GM21529 (cell line): ENCODE results near the gene TLE4.
A peak's percentile ranks its signal among the peaks of the same experiment; 100 is the strongest.
"Not testable (repeated sequence)": the region's sequence is repeated elsewhere in the genome, so short reads cannot be mapped to it uniquely, and the experiment has no call there.

Experiments used
- ATAC-seq: cut with Tn5 transposase; IDR thresholded peaks from one replicate; pipeline ENCODE4 v1.9.1; 2021; ENCODE audit not compliant: unreplicated experiment

The TLE4 gene

GRCh38 chr9:79709743-79710674, 138.2 kb downstream of the TLE4 start:
- ATAC-seq, result no peak

DNA sequence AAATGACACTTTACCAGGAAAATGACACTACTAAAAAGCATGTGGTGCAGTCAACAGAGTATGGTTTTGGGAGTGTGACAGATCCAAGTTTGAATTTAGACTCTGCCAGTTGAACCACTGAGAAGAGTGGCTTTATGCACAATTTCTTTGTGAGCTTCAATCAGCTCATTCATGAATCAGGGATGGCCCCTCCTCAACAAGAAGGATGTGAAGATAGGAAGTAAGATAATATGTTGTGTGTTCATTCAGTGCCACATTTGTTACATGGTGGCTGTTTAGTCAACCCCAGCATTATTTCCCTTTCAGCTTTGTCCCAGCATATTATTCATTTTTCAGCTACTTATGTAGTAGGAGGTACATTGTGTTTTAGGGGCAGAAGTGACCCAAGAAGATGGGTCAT, 140.1 kb downstream of the TLE4 start:
- ATAC-seq, result no peak

- no peak for ATAC-seq
These were observed 147.3 kb downstream of the TLE4 start for GRCh38 chr9:79719021-79719420.

GRCh38 chr9:79719989-79720388, 148.2 kb downstream of the TLE4 start:
- ATAC-seq, result no peak

DNA sequence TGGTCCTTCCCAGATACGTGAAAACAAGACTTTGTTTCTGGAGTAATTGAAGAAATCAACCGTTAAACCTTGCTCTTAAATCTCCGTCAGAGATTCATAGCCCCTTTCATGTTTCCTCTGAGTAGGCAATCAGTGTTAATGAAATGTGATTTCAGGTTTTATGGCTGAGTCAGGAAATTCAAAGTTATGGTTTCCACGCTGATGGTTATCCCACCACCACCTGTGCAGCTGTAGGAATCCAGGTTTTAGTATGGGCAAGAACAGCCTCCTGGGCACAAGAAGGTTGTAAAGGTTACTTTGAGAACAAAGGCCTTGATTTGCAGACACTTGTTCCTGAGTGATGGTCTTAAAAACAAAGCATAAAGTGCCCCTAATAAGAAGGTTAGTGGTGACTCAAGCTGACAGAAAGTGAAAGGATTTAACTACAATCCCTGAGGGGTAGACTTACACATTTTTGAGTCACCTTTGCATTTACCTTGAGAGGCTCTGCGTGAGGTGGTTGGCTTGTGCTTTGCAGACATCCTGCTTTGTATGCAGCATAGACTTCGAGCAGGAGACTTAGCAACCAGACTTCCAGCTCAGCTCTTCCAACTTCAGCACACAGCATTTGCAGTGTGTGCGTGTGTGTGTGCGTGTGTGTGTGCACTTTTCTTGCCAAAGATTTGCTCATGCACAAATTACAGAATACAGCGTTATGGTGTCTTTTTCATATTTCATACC, 159.6 kb downstream of the TLE4 start:
- peak; percentile 77 for ATAC-seq

GRCh38 chr9:79735023-79735779, 163.4 kb downstream of the TLE4 start:
- ATAC-seq, result no peak

GRCh38 chr9:79736051-79736450, 164.3 kb downstream of the TLE4 start:
- no peak for ATAC-seq

GRCh38 chr9:79741381-79741780, 169.6 kb downstream of the TLE4 start:
- ATAC-seq, result no peak

DNA sequence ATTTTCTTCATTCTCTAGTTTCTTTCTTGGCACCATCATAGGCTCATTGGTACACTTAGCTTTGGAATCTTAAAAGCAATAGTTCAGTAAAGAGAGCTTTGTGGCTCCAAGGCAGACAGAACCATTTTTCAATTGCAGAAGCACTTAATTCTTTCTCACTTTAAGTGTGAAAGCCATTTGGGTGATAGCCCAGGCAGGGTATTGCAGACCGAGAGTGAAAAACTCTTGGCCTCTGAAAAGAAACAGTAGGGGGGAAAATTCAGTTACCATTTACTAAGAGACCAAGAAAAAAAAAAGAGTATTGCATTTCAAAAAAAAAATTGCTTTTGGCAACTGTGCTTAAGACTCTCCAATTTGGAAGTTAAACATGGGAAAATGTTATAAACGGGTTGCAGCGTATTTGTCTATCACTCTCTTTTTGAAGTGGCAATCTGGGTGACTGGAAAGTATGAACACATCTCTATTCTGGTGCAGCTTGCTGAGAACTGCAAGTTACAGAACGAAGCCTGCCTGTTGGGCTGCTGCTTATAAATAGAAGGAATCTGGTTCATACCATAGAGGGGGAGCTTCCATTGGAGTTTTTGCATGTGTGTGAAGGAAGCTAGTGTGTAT, 170.5 kb downstream of the TLE4 start:
- ATAC-seq, result no peak

DNA sequence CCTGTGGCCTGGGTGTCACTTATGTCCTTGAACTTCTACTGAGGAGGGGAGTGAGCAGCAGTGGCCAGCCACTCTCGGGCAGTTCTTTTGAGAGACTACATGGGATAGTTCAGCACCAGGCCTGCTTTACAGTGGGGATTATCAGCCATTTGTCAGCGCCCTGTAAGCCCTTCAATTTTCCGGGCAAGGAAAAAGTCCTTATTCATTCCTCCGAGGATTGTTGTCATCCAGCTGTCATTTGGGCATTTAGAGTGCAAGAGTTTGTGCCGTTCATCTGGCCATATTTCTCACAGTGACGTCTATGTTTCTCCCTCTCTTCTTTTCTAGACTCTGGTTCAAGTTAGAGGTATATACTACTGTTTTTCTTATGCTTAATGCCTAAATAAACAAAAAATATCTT, 172.8 kb downstream of the TLE4 start:
- no peak for ATAC-seq

DNA sequence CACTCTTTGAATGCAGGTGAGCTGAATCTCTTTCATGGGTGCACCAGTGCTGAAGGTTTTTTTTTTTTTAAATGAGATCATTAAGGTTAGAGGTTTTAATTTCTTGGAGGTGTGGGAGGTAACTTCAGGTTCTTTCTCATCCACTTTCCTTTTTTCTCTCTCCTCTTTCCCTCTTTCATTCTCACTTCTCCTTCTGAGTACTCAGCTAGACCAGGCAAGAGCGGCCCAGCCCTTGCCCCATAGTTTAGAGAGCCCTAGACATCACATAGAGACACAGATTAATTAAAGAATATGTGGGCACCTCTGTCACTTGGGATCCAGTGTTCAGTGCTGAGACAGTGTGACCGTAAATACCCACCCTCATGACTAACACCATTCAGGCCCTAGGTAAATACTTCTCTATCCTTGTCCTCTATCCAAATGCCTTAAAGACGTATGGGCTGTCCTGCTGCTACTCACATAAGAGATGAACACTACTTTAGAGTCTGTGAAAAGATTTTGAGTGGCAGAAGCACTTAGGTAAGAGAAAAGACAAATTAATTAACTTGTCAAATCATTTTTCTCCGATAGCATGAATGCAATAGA, 174.1 kb downstream of the TLE4 start:
- ATAC-seq, result no peak

DNA sequence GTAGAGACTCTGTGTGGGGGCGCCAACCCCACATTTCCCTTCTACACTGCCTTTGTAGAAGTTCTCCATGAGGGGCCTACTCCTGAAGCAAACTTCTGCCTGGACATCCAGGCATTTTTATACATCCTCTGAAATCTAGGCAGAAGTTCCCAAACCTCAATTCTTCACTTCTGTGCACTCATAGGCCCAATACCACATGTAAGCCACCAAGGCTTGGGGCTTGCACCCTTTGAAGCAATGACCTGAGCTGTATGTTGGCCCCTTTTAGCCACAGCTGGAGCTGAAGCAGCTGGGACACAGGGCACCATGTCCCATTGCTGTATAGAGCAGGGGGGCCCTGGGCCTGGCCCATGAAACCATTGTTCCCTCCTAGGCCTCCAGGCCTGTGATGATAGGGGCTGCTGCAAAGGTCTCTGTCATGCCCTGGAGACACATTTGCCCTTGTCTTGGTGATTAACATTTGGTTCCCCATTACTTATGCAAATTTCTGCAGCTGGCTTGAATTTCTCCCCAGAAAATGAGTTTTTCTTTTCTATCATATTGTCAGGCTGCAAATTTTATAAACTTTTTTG, 180.2 kb downstream of the TLE4 start:
- ATAC-seq, result not testable (repeated sequence)

- no peak for ATAC-seq
These were observed 184.6 kb downstream of the TLE4 start for GRCh38 chr9:79756414-79756813.

GRCh38 chr9:79757074-79757473, 185.3 kb downstream of the TLE4 start:
- ATAC-seq, result no peak

GRCh38 chr9:79757881-79758669, 186.3 kb downstream of the TLE4 start:
- no peak for ATAC-seq

DNA sequence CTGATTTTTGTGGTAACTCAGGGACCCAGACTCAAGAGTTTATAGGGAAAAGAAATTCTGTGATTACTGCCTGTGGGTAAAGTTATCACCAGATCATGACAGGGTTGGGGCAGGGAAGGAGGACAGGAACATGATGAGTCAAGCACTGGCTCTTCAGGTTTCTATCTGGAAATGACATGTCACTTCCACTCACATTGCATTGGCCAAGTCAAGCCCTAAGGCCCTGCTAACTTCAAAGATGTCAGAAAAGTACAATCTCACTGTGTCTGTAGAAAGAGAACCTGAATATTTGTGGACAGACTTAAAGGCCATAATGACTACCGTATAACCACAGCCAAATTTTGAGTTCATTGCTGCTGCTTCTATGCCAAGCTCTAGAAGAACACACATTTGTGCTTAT, 187.7 kb downstream of the TLE4 start:
- no peak for ATAC-seq

DNA sequence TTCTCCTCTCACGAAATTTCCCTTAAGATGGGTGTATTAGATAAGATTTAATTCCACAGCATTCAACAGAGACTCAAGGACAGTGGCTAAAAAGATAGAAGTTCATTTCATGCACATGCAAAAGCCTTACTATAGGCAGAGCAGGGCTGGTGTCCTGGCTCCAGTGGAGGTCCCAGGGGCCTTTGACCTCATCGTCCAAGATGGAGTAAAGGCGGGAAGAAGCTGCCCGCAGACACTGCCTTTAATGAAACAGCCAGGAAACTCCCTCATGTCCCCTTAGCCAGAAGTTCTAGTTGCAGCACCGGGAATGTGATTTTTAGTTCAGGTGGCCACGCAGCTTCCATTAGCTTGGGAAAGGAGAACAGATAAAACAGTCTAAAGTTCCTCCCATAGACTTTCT, 190.3 kb downstream of the TLE4 start:
- ATAC-seq, result no peak

GRCh38 chr9:79763671-79764285, 192.0 kb downstream of the TLE4 start:
- ATAC-seq, result no peak

- no peak for ATAC-seq
These were observed 192.6 kb downstream of the TLE4 start for GRCh38 chr9:79764374-79764773.
